Measurements from ENCODE around the gene FOLR3.
"Not testable (repeated sequence)": the region's sequence is repeated elsewhere in the genome, so short reads cannot be mapped to it uniquely, and the experiment has no call there.

Gene FOLR3

GRCh38 chr11:72135473-72135872 is at the start of gene FOLR3:
Gene FOLR3 (plus strand): TSS chr11:72135725. CDS start chr11:72135953, 228 bp downstream.
- not testable (repeated sequence) for DNase-seq (ENCODE audit: low read depth)

DNA sequence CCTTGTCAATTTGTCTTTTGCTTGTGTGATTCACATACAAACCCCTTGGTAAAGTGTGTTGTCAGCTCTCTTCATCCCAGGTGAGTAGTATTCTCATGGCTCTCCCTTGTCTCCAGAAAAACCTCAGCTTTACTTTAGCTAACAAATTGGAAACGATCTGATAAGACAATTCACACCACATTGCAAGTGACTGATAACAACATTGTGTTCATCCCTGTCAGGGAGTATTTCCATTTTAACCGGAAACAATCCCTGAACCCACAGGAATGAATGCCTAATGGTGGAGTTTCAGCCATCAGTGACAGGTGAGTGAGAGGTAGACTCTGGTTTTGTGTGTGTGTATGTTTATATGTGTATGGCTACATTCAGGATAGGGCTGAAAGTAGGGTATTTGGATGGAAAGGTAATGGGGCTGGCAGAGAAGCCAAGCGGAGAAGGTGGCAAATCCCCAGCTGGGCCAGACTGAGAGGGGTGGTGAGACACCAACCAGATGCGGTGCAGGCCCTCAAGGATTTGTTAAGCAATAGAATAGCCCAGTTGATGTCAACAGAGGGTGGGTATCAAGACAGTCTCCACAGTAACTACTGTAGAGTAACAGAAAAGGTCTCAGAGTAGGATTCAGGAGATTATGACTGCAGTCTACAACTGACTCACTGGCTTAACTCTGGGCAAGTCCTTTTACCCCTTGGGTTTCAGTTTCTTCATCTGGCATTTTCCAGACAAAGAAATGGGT is 47.3 kb upstream of the FOLR3 start:
- no peak for DNase-seq (ENCODE audit: low read depth)

- DNase-seq (ENCODE audit: low read depth), result peak; percentile 57
These were observed 44.2 kb upstream of the FOLR3 start for GRCh38 chr11:72091292-72091691.

DNA sequence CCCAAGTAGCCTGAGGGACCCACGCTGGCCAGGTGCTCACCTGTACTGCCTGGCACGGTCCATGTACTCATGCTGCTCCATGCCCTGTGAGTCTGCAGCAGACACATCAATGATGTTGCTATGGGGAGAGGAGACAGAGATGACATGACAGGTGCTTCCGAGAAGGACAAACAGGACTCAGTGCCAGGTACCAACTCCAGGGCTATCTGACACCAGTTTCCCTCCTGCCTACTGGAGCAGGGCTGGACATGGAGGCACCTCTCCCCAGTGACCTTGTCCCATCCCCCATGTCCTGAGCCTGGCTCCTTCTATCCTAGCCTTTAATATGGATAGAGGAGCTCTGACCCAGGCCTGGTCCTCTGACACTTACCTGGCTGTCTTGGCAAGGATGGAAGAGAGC is 36.8 kb upstream of the FOLR3 start:
- no peak for DNase-seq (ENCODE audit: low read depth)

- DNase-seq (ENCODE audit: low read depth), result no peak
These were observed 35.5 kb upstream of the FOLR3 start for GRCh38 chr11:72100009-72100408.

DNA sequence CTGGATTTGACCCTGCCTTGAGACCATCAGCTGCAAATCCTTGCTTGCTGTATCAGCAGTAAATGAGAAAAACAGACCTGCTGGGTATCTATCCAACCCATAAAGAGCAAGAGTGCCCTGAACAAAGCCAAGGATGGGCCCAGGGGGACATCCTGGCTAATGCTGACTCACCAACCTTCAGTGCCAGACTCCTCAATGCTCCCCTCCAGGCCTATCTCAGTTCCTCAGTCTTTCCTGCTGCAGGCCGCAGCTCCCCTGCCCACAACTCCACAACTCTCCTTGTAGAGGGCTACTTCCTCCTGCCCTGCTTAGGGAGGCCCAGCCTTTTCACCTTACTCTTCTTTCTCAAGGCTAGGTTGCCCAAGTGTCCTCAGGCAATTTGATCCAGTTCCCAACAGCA is 35.1 kb upstream of the FOLR3 start:
- DNase-seq (ENCODE audit: low read depth), result no peak

- no peak for DNase-seq (ENCODE audit: low read depth)
These were observed 33.4 kb upstream of the FOLR3 start for GRCh38 chr11:72102162-72102561.

DNA sequence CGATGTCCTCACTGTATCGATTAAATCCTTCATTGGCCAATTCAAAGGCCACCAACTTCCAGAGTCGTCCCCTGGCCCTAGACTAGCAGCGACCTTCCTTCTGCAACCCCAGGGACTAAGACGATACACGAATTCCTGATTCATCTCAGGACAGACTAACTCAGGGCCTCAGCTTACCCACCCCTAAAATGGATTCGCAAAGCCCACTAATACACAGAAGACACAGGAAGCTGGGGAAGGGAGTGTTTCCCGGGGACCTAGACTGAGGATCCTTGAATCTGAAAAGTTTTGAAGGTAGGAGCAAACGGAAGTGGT is 32.9 kb upstream of the FOLR3 start:
- DNase-seq (ENCODE audit: low read depth), result no peak

GRCh38 chr11:72102946-72103753 is 32.4 kb upstream of the FOLR3 start, which contains the start of gene LAMTOR1:
Gene LAMTOR1 (minus strand): TSS chr11:72103297. CDS start chr11:72103224, 73 bp downstream.
- peak; percentile 99 for DNase-seq (ENCODE audit: low read depth)

DNA sequence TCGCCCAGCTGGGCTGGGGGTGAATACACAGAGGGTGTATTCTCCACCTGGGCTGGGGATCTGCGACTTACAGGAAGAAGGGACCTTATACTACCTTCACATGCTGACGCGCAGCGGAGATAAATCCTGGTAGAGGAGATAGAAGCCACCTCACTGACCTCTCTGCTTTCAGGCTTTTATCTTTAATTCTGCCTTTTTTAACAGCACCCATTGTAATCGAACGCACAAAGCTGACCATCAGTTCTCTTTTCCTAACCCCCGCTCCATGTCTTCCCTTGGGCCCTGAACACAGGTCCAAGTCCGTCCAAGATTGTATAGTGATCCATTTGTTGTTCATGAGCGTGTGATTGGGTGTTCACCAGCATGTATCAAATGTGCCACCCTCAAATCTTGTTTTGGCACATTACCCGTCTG is 31.8 kb upstream of the FOLR3 start:
- no peak for DNase-seq (ENCODE audit: low read depth)

- DNase-seq (ENCODE audit: low read depth), result no peak
These were observed 29.6 kb upstream of the FOLR3 start, which contains the start of gene TOMT for GRCh38 chr11:72105888-72106287. Gene TOMT (plus strand): TSS chr11:72105924. CDS start chr11:72105952, 28 bp downstream.

GRCh38 chr11:72111300-72112142 is 24.0 kb upstream of the FOLR3 start:
- no peak for DNase-seq (ENCODE audit: low read depth)

DNA sequence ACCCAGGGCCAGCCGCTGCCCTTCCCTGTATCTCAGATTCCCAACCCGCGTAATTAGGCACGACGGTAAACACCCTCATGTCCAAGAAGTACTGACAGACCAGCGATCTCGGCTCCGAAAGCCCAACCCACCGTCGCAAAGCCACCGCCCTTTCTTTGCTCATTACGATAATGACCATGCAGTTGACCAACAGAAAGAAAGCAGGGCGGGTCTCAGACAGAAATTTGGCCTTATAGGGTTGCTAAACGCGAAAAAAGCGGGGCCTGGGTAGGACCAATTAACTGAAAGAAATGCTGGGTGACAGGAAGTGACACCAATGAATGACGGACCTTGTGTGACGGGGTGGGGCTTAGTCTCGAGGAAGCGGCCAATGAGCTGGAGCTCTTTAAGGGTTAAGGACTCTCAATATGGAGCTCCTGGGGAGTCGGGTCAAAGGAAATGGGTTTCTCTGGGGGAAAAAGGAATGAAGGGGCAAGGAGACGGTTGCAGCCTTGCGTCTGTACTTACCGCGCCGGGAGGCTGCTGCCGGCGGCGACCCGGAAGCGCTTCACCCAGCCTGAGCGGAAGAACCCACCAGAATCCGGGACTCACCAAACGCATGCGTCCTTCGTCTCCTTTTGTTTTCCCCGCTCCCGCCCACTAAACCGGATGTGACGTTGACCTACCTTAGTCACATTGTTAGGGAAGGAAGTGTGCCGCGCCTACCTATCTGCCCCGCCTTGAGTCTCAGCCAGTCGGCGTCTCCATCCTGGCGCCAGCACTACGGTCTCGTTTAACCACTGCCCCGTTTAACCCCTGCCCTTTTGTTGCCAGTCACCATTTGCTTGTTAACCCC is 23.2 kb upstream of the FOLR3 start, which contains the start of gene ANAPC15:
TSS of gene ANAPC15 (minus strand) at position 553 of the 835 bp plus-strand sequence. CDS start 1,419 bp downstream, outside the sequence.
- peak; percentile 98 for DNase-seq (ENCODE audit: low read depth)

DNA sequence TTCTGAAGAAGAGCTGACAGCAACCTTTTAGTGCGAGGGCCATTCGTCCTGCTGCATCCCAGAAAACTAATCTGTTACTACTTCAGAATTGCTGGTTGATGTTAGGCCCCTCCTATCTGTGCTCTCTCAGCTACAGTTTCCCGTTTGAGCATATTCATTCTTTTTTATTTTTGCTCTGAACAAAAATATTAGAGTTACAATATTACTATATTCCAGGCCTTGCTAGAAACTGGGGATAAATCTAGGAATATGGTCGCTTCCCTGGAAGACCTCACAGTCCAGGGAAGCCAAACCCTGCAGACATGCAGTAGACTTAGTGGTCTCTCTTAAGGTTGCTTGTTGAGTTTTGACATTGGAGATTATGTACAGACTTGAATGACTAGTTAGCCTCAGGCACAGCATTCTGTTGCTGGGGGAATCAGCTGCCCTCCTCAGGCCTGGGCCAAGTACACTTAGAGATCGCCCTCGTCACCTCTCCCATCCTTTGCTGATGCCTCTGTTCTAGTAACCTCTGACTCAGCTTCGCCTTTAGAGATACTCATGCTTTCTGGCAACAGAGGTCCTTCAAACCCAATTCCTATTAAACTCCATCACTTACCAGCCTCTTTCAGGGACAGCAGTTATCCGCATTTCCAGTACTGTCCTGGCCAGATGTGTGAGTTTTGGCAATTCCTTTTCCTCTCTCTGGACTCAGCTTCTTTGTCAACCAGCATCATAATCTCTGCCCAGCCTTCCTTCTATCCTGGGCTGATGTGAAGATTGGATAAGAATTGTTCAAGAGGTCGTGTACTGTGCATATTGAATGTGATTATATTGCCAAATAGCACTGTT is 22.3 kb upstream of the FOLR3 start:
- no peak for DNase-seq (ENCODE audit: low read depth)

DNA sequence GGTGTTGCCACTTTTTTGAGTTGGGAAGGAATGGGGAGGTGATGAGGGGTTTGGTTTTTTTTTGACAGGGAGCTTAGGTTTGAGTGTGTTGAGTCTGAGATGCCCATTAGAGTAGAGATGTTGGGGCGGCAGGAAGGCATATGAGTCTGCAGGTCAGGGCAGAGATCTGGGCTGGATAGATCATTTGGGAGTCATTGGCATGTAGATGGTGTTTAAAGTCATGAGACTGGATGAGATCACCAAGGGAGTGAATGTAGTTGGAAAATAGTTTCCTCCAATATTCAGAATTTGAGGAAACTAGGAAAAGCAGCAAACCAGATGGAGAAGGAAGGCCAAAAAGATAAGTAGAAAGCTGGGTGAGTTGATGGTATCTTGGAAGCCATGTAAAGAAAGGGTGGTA is 21.0 kb upstream of the FOLR3 start:
- DNase-seq (ENCODE audit: low read depth), result no peak

- no peak for DNase-seq (ENCODE audit: low read depth)
These were observed 19.3 kb upstream of the FOLR3 start for GRCh38 chr11:72116019-72116755.

DNA sequence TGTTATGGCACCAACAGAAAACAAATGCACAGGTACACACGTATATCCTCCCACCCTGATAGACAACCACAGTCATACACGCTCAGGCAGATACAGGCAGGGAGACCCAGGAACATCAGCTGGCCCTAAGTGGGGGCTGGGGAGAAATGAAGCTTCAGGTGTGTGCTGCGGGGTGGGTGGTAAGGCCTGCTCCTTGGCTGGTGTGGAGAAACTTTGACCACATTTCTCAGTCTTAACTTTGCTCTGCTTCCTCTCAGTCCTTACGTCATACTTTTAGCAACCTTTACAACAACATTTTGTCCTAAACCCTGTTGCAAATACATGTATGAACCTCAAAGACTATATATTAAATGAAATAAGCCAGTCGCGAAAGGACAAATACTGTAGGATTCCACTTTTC is 16.3 kb upstream of the FOLR3 start:
- no peak for DNase-seq (ENCODE audit: low read depth)

GRCh38 chr11:72120930-72121329 is 14.6 kb upstream of the FOLR3 start:
- DNase-seq (ENCODE audit: low read depth), result no peak

DNA sequence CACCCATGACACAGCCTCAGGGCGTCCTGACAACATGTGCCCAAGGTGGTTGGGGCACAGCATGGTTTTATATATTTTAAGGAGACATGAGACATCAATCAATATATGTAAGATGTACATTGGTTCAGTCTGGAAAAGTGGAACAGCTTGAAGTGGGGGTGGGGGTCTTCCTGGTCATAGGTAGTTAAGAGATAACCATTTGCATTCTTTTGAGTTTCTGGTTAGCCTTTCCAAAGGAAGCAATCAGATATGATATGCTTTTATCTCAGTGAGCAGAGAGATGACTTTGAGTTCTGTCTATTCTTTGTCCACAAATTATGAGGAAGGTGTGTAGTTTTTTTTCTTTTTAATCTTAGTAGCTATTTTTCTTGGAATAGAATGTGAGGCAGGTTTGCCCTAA is 12.9 kb upstream of the FOLR3 start:
- DNase-seq (ENCODE audit: low read depth), result no peak
